Anterior cingulate cortex (tissue), 58 donors: Measurements from ENCODE around the gene COL23A1.

Experiments
- DNase-seq, 58 donors: peaks; one replicate each; lab custom pipeline; 2025; lab: John Stamatoyannopoulos, UW

The COL23A1 gene

GRCh38 chr5:178466342-178466741 is 123.9 kb downstream of the COL23A1 start:
- no peak for DNase-seq

GRCh38 chr5:178465861-178466288 is 124.3 kb downstream of the COL23A1 start:
- no peak for DNase-seq

DNA sequence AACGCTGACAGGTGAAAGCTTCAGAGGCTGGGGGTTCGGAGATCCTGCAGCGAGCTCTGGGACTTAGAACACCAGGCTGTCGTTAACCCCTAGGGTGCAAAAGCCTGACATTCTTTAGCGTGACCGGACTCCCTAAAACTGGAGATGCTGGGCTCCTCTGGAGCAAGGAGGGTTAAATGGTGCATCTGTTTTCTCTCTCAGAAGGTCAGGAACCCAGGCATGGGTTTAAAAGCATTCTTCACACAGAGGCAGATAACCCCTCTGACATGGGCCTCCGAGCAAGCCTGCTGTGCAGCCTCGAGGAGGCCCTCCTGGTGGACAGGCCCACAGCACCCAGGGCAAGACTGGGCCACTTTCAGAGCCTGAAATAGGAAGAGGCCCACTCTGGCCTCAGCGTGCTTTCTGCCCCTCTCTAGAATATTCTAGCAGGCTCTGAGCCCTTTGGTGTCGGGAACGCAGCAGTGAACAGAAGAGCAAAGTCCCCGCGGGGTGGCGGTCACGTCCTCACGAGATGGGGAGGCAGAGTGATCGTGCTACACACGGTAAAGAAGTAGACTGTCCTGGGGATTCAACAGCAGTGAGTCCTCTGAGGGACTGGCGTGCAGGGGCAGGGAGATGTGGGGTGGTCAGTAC is 124.8 kb downstream of the COL23A1 start:
- DNase-seq = no peak

DNA sequence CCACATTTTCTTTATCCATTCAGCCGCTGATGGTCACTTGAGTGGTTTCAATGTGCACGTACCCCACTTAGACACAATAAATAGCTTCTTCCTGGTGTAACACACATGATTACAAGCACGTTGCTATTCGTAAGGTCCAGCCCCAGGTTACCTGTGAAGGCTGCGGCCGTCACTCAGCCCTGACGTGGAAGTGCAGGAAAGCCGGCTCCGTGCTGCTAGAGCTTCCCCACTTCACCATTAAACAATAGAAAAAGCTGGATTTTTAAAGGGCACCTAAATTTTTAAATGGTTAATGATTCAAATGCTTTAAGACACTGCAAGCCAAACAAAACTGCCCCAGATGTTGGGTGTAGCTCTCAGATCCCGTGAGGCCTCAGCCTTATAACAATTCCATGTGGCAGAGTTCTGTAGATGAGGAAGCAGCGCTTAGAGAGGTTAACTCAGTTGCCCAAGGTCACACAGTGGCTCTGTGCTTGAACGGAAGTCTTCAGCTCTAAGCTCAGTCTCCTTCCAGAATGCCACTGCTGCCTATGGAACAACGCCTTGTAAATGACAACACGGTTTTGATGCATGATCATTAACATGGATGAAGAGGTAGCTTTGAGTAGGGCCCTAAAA is 125.7 kb downstream of the COL23A1 start:
- no peak for DNase-seq

- no peak for DNase-seq
Observed at GRCh38 chr5:178463321-178464155, 126.7 kb downstream of the COL23A1 start.

- DNase-seq = no peak
Observed at GRCh38 chr5:178462816-178463215, 127.4 kb downstream of the COL23A1 start.

- no peak for DNase-seq
Observed at GRCh38 chr5:178462076-178462475, 128.1 kb downstream of the COL23A1 start.

GRCh38 chr5:178461004-178461730 is 129.0 kb downstream of the COL23A1 start:
- DNase-seq = peak in 51 of 58 donors; percentile 9 to 79 (median 47)

DNA sequence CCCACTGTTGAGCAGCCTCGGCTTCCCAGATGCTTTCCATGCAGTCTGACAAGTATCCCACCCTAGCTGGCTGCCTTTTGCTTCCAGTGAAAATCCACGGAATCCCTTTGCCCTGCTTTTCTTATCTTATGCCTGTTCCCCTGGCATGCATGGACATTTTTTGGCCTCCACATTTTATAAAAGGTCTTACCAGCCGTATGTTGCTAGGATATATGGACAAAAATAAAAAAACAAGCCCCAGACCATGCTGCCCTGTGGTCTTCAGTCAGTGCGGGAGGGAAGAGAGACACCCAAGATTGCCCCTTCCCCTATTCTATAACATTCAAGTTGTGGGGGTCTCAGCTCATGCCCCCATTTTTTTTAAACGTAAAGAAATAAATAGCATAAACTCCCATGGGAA is 129.6 kb downstream of the COL23A1 start:
- DNase-seq = no peak

DNA sequence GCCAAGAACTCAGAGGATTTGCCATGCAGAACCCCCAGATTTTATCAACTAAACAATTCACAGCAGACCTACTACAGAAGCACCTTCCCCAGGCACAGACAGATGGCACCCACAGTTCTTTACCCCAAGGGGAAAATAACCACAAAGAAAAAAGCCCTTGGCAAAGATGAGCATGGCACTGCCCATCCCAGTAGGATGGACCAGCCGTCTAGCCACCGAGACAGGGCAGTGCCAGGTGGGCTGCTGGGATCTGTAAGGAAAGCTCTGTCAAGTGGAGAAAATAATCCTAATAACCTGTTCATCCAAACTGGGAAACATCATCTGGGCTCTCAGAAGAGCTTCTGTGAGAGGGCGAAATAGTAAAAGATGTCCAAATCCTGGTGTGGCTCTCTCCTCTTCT is 130.0 kb downstream of the COL23A1 start:
- DNase-seq = no peak

- no peak for DNase-seq
Observed at GRCh38 chr5:178458140-178458539, 132.1 kb downstream of the COL23A1 start.

- DNase-seq = no peak
Observed at GRCh38 chr5:178457471-178457870, 132.7 kb downstream of the COL23A1 start.

DNA sequence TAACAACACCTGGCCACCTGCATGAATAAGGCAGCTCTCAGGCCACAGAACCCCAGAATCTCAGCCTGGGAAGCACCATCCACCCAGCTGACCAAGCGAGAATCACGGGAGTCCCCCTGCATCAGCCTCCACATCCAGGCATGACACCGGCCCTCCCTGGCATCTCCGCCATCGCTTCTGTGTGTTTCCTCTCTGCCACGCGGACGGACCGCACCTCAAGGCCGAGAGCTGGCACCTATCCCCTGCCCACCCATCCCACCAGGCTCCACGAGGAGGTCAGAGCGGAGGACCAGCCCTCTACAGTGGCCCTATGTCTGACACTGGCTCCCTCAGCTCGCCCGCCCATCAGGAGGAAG is 134.7 kb downstream of the COL23A1 start:
- DNase-seq = no peak

DNA sequence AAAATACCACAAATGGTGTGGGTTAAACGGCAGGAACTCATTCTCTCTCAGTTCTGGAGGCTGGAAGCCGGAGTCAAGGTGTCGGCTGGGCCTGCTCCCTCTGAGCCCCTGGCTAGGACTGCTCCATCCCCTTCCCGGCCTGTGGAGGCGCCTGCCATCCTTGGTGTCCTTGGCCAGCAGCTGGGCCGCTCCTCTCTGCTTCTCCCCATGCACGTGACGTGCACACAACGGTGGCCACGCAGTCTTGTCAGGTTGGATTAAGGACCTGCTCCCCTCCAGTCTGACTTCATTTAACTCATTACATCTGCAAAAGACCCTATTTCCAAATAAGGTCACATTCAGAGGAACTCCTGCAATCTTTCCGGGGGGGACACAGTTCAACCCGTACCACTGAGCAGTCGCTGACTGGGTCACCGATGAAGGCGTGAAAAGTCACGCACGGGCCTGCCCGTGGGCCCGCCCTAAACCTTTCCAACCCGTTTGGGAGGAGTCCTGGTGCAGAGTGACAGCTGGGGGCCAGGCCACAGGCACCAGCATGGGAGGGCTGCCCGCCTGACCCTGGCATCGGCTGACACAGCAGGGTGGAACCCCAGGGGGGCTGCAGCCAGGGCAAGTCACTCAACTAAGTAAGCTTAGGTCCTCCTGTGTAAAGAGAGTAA is 135.2 kb downstream of the COL23A1 start:
- DNase-seq = no peak

DNA sequence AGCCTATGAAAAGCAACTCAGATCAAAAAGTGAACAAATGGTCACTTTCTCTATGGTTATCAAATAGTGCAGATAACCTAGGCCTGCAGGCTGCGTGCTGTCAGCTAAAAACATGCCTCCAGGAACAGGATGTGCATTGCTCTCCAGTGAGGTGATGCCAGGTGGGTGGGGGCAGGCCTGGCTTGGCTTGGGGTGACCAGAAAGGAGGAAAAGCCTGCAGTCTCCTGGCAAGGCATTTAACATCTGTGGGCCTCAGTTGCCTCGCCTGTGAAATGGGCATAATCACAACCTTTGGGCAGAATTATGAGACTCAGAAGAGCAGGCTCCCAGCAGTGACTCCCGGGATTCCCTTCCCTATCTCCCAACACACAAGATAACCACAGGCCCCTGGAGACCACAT is 135.9 kb downstream of the COL23A1 start:
- no peak for DNase-seq

GRCh38 chr5:178453224-178453623 is 137.0 kb downstream of the COL23A1 start:
- no peak for DNase-seq

GRCh38 chr5:178450121-178451028 is 139.8 kb downstream of the COL23A1 start:
- DNase-seq = no peak

DNA sequence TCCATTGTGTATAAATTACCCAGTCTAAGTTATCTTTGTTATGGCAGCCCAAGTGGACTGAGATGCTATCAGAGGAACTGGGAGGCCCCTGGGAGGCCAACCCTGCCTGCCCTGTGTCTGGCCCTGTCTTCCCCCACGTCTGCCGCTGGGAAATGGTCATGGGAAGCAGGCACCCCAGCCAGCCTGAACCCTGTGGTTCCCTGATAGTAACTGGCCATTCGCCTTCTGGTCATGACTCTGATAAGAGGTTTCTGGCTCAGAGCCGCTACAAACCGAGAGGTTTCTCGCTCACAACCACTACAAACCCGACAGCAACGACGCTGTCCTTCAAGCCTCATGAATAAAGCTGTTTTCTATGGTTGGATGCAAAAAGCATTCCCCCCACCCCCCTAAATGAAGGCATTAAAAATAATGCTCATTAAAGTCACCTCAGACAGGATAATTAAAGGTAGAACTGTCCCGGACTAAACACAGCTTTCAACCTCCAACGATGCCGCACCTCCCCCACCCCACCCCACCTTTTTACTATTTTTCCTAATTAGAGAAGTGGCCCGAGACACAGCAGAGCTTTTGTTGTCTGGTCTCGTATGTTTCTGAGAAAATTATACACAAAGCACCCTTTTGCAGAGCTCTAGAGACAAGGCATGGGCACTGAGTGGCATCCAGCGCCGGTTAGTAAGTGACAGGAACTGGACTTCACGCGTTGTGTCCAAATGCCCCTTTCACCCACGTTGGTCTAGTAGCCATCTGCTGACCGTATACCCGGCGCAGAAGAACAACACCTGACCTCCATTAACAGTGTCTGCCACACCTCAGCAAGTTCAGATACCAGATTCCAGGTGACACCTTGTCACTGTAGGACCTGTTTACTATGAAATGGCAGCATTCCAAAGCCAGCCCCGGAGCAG is 140.8 kb downstream of the COL23A1 start:
- DNase-seq = no peak
